ENCODE measurements around the gene WFDC1.

The WFDC1 gene

DNA sequence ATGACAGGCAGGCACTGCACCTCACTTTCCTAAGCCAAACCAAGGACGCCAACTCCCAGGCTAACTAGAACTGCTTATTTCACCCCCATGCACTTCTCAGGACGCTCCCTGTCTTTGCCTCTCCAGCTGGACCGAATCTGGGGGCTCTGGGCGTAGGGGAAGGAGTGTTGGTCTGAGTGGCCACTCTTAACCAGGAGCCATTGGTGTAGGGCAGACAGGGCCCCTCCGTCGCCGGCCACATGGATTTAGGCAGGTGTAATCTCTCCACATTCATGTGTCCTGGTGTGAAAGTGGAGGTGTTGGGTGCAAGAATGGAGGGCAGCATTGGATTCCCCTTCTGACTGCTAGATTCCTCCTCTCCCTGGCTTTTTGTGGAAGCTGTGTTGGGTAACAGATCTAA lies 83.4 kb downstream of the WFDC1 start:
- DNase-seq (ENCODE audit: low read depth): no peak

DNA sequence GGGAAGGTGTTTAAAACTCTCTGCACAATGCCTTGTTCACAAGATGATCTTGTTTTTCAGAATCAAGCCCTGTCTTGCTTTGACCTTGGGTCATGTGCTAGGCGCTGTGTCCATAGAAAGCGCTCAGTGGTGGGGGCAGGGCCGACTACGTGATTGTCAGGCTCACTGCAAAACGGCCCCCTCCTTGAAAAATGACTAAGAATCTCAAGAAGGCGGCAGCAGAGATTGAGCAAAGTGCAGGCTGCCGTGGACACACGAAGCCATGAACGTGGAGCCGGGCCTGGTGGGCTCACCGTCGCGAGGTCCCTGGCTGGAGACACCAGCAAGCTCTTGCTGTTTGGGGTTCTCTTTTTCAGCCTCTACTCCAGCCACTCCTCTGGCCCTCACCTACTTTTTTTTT lies 83.9 kb downstream of the WFDC1 start:
- DNase-seq (ENCODE audit: low read depth): no peak

- no peak for DNase-seq (ENCODE audit: low read depth)
Measured at GRCh38 chr16:84379008-84379708, 84.5 kb downstream of the WFDC1 start.

Data from activated T-cell treated with anti-CD3 and anti-CD28 coated beads for 1 hour (primary cell).